Embryonic facial prominence (tissue), 1 donor: ENCODE results near the gene CKAP2.
"Not testable (repeated sequence)": the region's sequence is repeated elsewhere in the genome, so short reads cannot be mapped to it uniquely, and the experiment has no call there.

ENCODE experiments used
- DNase-seq: peaks from one replicate; pipeline ENCODE4 v3.0.0-alpha.2; 2016; ENCODE audit errors: extremely low spot score

CKAP2 gene

DNA sequence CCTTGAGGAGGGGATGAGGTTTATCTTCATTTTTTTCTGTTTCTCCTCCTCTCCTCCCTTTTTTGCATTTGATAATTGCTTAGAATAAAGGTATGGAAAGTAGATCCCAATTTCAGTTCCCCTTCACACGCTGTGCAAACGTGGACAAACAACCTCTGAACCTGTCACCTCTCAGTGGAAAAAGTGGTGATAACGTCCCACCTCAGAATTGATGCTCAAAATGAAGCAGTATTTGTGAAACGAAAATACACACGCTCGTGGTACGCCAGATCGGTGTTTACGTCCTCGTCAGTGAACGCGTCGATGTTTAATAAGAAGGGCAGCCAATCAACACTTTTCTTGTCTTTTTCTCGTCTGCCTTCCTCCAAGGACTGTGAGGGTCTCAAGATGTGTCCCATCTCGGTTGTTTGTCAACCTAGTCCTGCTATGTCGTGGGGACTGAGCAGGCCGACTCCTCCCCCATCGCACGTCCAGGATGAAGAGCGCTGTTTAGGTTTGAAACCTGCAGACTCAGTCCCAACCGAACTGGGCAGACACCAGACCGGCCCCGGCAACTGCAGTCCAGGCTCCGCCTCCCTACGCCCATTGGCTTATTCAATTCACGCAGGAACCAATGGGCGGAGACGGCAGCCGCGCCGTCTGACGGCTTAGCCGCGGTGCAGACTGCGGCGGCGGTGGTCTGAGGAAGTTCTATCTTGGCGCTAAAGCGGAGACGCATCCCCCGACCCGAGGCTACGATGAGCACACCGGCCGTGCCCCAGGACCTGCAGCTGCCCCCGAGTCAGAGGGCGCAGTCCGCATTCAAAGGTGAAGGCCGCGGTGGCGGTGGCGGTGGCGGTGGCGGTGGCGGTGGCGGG is at the start of gene CKAP2:
CKAP2 (plus strand) TSS at position 659 of the 857 bp plus-strand sequence; CDS start at position 738, 79 bp downstream.
- DNase-seq = peak; percentile 89

DNA sequence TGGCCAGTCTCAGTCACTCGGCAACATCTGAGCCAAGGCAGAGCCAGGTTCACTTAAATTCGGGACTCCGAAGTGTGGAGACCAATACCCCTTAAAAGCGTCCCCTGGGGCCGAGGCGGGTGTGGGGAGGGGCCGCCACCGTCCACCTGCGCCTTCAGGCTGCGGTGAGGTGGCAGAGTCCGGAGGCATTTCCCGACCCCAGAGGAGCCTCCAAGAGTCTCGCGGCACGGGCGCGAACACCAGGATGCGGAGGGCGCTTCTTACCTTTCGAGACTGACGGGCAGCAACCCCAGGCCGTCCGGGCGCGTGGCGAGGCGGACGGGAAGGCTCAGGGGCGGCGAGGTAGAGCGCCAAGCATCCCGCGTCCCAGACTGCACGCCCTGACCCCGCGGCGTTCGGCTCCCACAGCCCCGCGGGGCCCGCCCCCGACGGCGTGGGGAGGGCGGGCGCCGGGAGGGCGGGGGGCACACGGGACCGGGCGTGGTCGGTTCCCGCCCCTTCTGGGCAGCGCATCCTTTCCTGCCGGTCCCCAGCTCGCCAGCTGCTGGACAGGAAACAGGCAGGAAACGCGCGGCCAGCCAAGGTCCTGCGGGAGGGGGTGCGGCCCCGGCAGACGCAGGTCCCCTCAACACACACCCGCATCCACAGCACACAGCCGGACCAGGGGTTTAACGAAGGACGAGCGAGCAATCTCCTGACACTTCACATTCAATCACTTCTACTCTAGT is 49.3 kb upstream of the CKAP2 start, which contains the start of gene THSD1:
THSD1 (minus strand) TSS at position 406 of the 728 bp plus-strand sequence. CDS start 3,572 bp downstream, outside the sequence.
- DNase-seq = no peak

- DNase-seq = no peak
These were observed 48.6 kb upstream of the CKAP2 start for GRCh38 chr13:52406629-52407028.

DNA sequence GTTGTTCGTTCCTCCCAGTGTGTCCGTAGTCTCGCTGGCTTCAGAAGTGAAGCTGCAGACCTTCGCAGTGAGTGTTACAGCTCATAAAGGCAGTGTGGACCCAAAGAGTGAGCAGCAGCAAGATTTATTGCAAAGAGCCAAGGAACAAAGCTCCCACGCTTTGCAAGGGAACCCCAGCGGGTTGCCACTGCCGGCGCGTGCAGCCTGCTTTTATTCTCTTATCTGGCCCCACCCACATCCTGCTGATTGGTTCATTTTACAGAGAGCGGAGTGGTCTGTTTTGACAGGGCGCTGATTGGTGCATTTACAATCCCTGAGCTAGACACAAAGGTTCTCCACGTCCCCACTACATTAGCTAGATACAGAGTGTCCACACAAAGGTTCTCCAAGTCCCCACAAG is 47.8 kb upstream of the CKAP2 start:
- not testable (repeated sequence) for DNase-seq

DNA sequence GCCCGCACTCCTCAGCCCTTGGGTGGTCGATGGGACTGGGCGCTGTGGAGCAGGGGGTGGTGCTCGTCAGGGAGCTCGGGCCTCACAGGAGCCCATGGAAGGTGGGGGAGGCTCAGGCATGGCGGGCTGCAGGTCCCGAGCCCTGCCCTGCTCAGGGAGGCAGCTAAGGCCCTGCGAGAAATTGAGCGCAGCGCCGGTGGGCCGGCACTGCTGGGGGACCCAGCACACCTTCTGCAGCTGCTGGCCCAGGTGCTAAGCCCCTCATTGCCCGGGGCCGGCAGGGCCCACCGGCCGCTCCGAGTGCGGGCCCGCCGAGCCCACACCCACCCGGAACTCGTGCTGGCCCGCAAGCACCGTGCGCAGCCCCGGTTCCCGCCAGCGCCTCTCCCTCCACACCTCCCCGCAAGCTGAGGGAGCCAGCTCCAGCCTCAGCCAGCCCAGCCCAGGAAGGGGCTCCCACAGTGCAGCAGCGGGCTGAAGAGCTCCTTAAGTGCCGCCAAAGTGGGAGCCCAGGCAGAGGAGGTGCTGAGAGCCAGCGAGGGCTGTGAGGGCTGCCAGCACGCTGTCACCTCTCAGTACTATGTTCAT is 47.1 kb upstream of the CKAP2 start:
- DNase-seq = not testable (repeated sequence)

DNA sequence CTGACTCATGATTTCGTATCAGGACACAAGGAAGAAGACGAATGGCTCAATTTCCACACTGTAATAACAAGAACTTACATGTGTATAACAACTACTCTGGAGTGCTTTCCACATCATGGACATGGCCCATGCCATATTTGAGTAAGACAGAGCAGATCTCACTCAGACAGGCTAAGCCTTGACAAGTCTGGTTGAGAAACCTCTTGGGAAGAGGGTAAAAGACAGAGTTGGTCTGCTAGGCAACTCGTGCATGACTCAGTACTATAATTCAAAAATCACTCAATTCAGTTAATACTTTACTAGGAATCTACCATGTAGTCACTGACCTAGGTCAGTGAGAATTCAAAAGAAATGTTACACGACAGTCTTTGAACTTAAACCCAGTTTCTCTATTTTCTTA is 43.6 kb upstream of the CKAP2 start:
- DNase-seq = no peak

DNA sequence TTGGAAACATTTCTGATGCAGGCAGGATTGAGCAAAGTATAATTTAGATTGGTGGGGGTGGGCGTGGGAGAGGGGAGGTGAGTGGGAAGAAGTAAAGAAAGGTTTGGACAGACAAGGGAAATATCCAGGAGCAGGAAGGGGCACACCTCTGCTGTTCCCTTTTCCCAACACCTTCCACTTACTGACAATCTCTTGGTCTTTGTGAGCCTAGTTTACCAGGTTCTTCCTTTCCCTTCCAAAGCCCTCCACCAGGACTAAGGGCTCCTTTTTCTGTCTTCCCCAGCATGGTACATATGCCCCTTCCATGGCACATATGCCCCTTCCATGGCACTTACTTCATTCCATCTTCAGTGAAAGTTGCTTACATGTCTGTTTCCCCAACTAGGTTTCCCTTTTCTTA is 43.1 kb upstream of the CKAP2 start:
- DNase-seq = no peak

DNA sequence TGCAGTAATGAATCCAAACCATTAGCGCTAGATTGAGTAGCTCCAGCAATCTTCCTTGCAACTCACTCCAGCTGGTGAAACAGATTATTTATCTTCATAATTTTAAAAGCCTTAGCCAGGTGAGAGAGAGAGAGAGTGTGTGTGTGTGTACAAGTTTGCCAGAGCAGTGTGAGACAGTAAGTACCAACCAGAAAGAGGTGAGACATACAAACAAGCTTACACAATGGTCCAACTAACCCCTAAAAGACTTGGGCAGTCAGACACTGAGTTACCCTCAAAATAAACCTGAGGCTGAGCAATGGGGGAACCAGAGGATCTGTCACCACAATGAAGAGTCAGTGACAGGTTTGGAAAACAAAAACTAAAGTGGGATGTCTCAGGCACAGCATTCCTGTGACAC is 41.2 kb upstream of the CKAP2 start:
- no peak for DNase-seq

GRCh38 chr13:52414963-52415362 is 40.3 kb upstream of the CKAP2 start:
- no peak for DNase-seq

- no peak for DNase-seq
These were observed 36.2 kb upstream of the CKAP2 start for GRCh38 chr13:52419080-52419479.

GRCh38 chr13:52421216-52421615 is 34.1 kb upstream of the CKAP2 start:
- no peak for DNase-seq

- DNase-seq = no peak
These were observed 27.0 kb upstream of the CKAP2 start for GRCh38 chr13:52428295-52428694.

DNA sequence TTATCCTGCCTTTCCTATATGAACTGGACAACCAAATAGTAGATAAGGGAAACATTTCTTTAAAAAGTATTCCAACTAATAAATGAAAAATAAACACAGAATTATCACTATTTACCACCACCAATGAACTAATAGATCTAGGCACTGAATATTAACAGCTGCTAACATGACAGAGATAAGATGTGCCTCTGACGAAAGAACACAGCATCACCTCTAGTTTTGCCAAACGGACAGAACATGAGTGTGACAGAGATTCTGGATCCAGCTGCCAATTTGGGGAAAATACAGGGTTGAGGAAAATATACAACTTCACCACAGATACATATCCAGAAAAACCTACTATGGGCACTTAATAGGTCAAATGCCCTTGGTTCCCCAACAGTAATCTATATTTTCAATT is 22.8 kb upstream of the CKAP2 start:
- no peak for DNase-seq

DNA sequence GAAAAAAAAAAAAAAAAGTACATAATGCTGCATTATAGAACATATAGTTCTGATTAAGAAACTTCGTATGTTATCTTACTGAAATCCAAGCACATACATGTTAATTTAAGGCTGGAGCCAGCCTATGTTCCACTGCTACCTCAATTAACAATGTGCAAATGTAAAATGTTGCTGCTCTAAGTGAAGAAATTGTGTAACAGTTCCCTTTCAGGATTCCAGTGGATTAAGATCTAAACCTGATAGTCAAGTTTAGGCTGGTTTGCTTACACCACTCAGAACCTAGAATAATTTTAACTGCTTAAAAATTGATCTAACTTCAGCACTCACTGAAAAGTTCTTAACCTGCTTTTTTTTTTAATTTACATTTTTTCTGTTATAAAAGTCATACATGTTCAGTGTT is 9.0 kb upstream of the CKAP2 start:
- DNase-seq = no peak

GRCh38 chr13:52447354-52447753 is 7.9 kb upstream of the CKAP2 start:
- no peak for DNase-seq

DNA sequence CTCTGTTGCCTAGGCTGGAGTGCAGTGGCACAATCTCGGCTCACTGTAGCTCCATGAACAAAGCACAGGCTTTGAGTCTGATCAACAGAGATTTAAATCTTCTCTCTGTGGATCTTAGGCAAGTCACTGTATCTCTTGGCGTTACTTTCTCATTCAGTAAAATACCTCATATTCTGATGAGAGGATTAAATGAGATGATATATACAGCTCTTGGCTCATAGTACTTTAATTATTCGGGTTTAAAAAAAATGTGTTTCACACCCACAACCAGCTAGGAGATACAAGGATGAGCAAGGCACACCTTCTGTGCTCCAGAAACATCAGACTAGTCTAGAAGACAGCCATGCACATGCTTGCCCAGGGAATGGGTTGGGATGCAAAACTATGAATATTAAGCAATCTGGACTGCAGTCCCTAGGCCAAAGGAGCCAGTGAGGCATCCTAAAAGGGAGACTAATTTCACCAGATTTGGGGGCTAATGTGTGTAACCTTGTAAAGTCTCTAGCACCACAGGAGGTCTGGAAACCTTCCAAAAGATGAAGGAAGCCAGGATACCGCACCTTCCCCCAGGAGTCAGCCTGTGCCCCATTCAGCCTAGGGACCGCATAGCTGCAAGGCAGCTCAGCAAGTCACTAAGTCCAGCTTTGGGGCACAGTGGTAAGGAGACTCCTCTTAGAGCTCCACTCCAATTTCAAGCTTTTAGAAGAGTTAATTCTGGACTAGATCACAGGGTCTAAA is 7.3 kb upstream of the CKAP2 start:
- DNase-seq = no peak

DNA sequence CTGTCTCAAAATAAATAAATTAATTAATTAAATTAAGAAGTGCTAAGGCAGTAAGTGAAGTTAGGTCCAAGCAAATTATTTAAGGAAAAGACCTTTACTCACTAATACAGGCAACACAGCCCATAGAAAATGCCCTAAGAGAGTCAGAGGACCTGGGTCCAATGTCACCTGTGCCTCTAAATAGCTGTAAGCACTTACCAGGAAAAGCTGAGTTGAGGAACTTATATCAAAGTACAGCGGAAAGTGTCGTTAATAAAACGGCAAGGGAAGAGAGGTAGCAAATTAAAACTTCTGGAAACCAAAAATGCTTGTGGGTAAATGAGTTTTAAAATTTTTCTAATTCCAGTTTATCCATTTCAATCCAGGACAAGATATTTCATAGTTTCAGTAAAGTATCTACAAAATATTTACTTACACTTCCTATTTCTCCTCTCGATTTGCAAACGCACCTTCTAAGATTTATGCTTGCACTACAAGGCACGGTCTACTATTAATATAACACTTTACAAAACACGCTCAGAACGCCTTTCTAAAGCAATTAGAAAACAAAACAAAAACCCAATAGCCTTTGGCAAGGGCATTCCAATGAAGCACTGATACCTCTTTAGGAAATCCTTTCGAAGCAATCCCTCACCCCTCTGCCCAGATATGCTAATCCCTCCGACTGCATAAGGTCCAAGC is 5.8 kb upstream of the CKAP2 start:
- DNase-seq = no peak

- peak; percentile 93 for DNase-seq
These were observed 5.1 kb upstream of the CKAP2 start, which contains the start of gene VPS36 for GRCh38 chr13:52450012-52450792. TSS of gene VPS36 (minus strand) at chr13:52450634. CDS start at chr13:52450594, 40 bp downstream.

- DNase-seq = no peak
These were observed 4.5 kb upstream of the CKAP2 start for GRCh38 chr13:52450793-52451116.

DNA sequence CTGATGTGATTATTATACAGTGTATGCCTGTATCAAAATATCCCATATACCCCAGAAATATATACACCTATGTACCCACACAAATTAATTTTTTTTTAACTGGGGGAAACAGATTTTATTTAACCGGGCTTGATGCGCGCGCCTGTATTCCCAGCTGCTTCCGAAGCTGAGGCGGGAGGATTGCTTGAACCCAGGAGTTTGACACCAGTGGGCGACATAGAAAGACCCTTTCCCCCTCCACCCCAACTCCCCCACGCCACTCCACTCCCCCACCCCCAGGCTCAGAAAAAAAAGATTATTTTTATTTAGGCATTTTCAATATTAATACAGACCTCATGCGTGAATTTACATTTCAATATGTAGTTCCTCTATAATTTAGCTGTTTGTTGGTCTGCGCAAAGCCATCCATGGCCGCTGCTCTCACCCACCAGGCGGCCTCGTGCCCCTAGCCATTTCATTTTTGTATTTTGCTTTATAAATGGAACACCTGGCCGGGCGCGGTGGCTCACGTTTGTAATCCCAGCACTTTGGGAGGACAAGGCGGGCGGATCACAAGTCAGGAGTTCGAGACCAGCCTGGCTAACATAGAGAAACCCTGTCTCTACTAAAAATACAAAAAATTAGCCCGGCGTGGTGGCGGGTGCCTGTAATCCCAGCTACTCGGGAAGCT is 4.0 kb upstream of the CKAP2 start:
- DNase-seq = no peak
